ENCODE data around the gene RAD51B. TPM values are rescaled to one million over a fixed set of nuclear protein-coding genes. Genes with fewer than 3 reads are reported as not detected.

Gene RAD51B
- total RNA-seq, 1 donor from 2014 or later = 16.7 TPM

- H3K4me3 Mint-ChIP-seq = peak overlapping the region; percentile 52
- TF ChIP-seq CTCF (conservative IDR thresholded peaks at IDR 0.05) = no peak
- DNase-seq (ENCODE audit: low read depth, low spot score) = peak; percentile 42
- no peaks in the 10 kb centered on the region for H3K27me3 Mint-ChIP-seq (ENCODE audit: low read depth)
- peak overlapping the region; percentile 92 for H3K27ac Mint-ChIP-seq (ENCODE audit: unreplicated experiment)
- peaks cover 10% of the 10 kb centered on the region for H3K9me3 Mint-ChIP-seq
- H3K4me1 Mint-ChIP-seq = peaks cover 88% of the 10 kb centered on the region
- peaks cover 3% of the 10 kb centered on the region for H3K36me3 Mint-ChIP-seq (ENCODE audit: low read depth)
These were observed 749.6 kb downstream of the RAD51B start for GRCh38 chr14:68568907-68569897.

GRCh38 chr14:68569970-68570409 lies 750.4 kb downstream of the RAD51B start:
- Mint-ChIP-seq H3K9me3 (peaks cover 10% of the 10 kb centered on the region), H3K27me3 (ENCODE audit: low read depth) (no peaks in the 10 kb centered on the region), H3K36me3 (ENCODE audit: low read depth) (peaks cover 3% of the 10 kb centered on the region), H3K27ac (ENCODE audit: unreplicated experiment) (peak overlapping the region; percentile 92), H3K4me3 (peak overlapping the region; percentile 52), H3K4me1 (peaks cover 85% of the 10 kb centered on the region)
- no peak for TF ChIP-seq CTCF (conservative IDR thresholded peaks at IDR 0.05)
- no peak for DNase-seq (ENCODE audit: low read depth, low spot score)

GRCh38 chr14:68571114-68571591 lies 751.6 kb downstream of the RAD51B start:
- Mint-ChIP-seq H3K36me3 (ENCODE audit: low read depth) (peaks cover 3% of the 10 kb centered on the region), H3K4me1 (peaks cover 82% of the 10 kb centered on the region), H3K27me3 (ENCODE audit: low read depth) (no peaks in the 10 kb centered on the region), H3K9me3 (peaks cover 10% of the 10 kb centered on the region), H3K4me3 (no peak overlapping the region), H3K27ac (ENCODE audit: unreplicated experiment) (peak overlapping the region; percentile 28)
- no peak for DNase-seq (ENCODE audit: low read depth, low spot score)
- TF ChIP-seq CTCF (conservative IDR thresholded peaks at IDR 0.05) = no peak

- Mint-ChIP-seq H3K27me3 (ENCODE audit: low read depth) (no peaks in the 10 kb centered on the region), H3K4me3 (no peak overlapping the region), H3K27ac (ENCODE audit: unreplicated experiment) (peak overlapping the region; percentile 95), H3K9me3 (peaks cover 10% of the 10 kb centered on the region), H3K36me3 (ENCODE audit: low read depth) (peaks cover 3% of the 10 kb centered on the region), H3K4me1 (peaks cover 83% of the 10 kb centered on the region)
- DNase-seq (ENCODE audit: low read depth, low spot score) = no peak
- no peak for TF ChIP-seq CTCF (conservative IDR thresholded peaks at IDR 0.05)
These were observed 752.4 kb downstream of the RAD51B start for GRCh38 chr14:68571928-68572525.

- TF ChIP-seq CTCF (conservative IDR thresholded peaks at IDR 0.05) = no peak
- Mint-ChIP-seq H3K4me3 (no peak overlapping the region), H3K27me3 (ENCODE audit: low read depth) (no peaks in the 10 kb centered on the region), H3K9me3 (peaks cover 7% of the 10 kb centered on the region), H3K27ac (ENCODE audit: unreplicated experiment) (peak overlapping the region; percentile 61), H3K4me1 (peaks cover 83% of the 10 kb centered on the region), H3K36me3 (ENCODE audit: low read depth) (peaks cover 3% of the 10 kb centered on the region)
- no peak for DNase-seq (ENCODE audit: low read depth, low spot score)
These were observed 753.5 kb downstream of the RAD51B start for GRCh38 chr14:68573126-68573525.
